GM19468 (cell line): Measurements from ENCODE around the gene CACFD1.

Experiments used
- ATAC-seq: cut with Tn5 transposase; IDR thresholded peaks from one replicate; pipeline ENCODE4 v1.9.1; 2021; ENCODE audit warnings: mild to moderate bottlenecking, moderate library complexity, moderate number of reproducible peaks; ENCODE audit not compliant: unreplicated experiment; ENCODE audit errors: extremely low read depth

The CACFD1 gene

DNA sequence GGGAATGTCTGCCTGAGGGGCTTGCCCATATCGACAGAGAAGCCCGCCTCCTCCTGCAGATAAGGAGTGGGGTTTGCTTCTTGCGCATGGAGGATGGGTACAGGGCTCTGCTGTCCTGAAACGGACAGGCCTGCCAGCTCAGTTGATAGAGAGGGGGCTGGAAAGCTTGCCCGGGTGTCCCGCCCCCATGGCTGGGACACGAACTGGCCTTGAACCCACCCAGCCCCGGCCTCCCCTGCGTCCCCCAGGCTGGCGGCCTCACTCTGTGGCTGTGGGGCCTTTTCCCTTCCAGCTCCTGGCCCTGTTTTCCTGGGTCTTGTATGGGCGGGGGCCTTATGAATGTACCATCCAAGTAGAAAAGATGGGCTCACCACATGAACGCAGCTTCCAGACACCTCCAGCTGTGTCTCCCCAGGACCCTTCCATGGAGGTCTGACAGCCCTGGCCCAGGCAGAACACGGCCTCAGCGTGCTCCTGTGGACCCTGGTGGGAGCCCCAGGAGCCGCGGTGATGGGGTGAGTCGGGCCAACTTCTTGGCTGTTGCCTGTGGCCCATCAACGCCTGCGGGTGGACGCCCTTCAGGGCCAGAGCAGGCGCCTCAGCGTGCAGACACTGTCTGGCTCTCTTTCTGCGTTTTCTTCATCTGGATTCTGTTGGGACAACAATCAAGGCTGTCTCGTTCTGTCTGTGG, 35.0 kb downstream of the CACFD1 start:
- ATAC-seq: no peak

DNA sequence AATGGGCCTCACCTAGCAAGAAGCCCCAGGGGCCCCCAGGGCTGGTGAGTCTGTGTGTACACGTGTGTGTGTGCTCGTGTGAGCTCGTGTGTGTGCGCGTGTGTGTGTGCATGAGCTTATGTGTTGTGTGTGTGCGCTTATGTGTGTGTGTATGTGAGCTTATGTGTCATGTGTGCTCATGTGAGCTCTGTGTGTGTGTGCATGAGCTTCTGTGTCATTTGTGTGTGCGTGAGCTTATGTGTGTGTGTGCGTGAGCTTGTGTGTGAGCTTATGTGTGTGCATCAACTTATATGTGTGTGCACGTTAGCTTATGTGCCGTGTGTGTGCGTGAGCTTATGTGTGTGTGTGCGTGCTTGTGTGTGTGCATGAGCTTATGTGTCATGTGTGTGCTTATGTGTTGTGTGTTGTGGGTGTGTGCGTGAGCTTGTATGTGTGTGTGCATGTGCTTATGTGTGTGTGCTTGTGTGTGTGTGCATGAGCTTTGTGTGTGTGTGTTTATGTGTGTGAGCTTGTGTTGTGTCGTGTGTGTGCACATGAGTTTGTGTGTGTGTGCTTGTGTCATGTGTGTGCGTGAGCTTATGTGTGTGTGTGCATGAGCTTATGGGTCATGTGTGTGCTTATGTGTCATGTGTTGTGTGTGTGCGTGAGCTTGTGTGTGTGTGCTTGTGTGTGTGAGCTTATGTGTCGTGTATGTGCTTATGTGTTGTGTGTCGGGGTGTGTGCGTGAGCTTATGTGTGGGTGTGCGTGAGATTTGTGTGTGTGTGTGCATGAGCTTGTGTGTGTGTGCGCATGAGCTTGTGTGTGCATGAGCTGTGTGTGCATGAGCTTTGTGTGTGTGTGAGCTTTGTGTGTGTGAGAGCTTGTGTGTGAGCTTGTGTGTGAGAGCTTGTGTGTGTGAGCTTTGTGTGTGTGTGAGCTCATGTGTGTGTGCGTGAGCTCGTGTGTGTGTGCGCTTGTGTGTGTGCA, 35.8 kb downstream of the CACFD1 start:
- ATAC-seq: no peak

- ATAC-seq: no peak
Measured at GRCh38 chr9:133496861-133497842, 37.4 kb downstream of the CACFD1 start.

DNA sequence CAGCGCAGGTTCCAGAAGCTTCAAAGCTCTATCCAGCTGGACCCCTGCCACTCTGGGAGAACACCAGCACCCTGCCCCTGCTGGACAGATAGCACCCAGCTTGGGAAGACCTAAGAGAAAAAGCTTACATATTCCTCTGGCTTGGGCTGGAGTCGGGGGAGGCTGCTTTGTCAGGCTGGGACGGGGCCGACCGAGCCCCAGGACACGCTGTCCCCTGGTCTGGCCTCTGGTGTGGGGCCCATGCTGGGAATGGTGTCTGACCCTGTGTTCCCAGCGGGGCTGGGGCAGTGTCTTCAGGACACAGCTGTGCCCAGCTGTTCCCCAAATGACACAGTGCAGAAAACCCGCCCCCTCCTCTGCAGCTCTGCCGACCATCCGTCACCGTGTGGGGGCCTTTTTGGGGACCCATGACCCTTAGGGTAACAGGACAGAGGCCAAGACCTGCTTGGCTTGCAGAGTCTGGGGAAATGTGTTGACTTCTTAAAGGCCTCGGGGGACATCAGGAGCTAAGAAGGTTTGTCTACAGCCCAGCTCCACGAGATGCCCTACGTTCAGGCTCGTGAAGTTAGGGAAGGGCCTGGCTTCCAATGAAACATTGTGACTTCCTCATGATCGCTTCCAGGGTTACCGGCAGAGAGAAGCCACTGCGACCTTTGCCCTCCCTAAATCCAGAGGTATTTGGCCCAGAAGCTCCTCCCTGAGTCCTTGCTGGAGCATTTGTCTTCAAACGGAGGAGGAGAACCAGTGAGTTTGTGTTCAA, 39.5 kb downstream of the CACFD1 start:
- no peak for ATAC-seq

GRCh38 chr9:133499892-133500270, 40.1 kb downstream of the CACFD1 start:
- no peak for ATAC-seq

DNA sequence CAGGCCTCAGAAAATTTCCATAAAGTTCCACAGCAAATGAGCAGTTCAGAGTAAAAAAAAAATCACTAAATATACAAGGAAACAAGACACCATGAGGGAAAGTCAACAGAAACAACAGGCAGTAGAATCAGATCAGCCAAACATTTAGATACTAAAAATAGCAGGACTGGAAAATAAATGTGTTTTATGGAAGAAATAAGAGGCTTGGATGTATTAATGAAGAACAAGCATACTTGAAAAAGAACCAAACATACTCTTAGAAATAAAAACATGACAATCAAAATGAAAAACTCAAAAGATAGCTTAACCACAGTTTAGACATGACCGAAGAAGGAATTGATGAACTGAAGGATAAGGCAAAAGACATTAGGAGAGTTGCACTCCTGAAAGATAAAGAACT, 42.3 kb downstream of the CACFD1 start:
- no peak for ATAC-seq

- no peak for ATAC-seq
Measured at GRCh38 chr9:133505186-133505830, 45.5 kb downstream of the CACFD1 start.

- no peak for ATAC-seq
Measured at GRCh38 chr9:133505901-133506652, 46.3 kb downstream of the CACFD1 start.

DNA sequence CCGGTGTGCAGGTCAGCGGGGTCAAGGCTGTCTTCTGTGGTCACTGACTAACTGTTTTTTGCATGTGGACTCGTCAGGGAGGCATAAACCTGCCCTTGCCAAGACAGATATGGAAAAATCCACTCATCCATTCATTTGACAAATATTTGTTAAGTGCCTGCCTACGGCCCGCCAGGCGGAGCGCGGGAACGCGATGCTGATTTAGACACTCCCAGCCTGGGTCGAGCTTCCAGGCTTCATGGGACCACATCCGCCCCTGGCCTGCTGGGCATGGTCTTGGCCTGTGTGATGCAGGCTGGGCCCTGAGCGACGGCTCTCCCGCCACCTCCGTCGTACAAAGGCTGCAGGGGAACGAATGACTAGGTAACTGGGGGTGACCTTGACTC, 46.9 kb downstream of the CACFD1 start:
- ATAC-seq: no peak

DNA sequence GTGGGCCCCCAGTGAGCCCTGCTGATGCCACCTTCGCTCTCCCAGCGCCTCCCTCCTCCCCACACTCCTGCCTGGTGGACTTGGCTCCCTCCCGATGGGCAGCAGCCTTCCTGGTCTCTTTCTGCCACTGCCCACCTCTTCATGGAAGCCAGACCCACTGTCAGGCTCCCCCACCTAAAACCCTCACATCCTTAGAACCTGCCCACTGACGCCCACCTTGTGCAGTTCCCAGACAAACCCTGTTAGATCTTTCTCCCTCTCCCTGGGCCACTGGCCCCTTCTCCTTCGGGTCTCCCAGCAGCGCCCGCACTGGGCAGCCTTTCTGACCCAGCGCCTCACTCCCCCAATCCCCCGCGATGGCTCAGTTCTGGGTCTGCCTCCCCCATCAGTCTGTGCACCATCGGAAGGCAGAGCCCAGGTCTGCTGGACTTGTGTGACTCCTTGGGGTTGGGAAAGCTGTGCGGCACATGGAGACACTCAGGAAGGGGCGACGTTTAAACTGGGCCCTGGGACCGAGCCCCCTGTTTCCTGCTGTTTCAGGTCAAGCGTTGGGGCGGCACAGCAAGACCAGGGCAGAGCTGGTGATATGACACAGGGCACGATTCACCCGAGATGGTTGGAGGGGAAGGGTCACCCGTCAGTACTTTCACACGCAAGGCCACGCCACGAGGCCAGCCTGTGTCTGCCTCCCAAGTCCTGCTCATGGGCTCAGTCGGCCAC, 47.6 kb downstream of the CACFD1 start:
- no peak for ATAC-seq

DNA sequence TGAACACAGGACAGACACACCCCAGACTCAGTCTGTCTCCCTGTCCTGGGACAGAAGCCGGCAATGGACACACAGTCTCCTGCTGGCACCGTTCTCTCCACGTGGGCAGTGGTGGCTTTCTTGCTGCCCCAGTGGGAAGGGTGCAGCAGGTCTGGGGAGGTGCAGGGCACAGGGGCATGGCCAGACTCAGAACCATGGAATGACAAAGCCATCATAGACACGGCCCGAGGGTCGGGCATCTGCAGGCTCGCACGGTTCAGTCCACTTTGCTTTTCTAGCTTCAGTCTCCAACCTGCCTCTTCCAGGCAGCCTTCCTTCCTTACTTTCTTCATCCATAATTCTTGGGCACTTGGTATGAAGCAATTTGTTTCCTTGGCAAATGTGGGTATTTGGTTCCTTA, 48.3 kb downstream of the CACFD1 start:
- no peak for ATAC-seq

DNA sequence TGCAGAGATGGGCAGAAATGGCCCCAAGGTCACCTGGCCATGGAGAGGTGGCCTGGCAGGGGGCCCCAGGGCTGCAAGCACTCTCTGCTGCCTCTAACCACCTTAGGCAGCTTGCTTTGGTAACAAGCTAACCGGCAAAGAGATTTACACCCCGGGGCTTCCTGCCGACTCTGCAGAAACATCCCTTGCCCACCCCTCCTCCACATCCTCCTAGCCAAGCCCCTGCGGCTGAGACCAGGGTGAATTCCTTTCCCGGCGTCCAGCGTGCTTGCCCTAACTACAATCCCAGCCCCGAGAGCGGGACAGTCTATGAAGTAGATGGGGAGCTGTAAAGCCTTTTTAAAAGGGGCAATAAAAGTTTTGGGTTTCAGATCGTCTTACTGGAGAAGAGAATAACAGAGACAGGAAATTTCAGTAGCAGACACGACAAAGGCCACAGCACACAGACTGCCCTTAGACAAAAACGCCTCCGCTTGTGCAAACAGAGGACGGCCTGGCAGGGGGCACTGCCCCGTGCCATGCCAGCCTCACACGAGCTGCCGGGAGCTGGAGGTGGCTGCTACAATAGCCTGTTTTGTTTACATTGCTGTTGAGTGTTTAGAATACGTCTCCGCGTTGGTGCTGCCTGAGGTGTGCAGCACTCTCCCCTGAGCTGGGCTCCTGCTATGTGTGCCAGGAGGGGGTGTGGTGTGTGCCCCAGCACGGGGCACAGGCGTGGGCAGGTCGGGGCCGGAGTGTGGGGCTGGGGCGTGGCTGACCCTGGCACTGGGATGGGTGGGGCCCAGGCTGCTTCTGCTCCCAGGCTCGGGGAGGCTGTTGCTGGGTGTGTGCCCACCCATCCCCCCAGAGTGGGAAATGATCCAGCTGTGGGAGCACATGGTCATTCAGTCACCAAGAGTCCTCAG, 49.7 kb downstream of the CACFD1 start:
- no peak for ATAC-seq

GRCh38 chr9:133510926-133511505, 51.2 kb downstream of the CACFD1 start:
- ATAC-seq: no peak

DNA sequence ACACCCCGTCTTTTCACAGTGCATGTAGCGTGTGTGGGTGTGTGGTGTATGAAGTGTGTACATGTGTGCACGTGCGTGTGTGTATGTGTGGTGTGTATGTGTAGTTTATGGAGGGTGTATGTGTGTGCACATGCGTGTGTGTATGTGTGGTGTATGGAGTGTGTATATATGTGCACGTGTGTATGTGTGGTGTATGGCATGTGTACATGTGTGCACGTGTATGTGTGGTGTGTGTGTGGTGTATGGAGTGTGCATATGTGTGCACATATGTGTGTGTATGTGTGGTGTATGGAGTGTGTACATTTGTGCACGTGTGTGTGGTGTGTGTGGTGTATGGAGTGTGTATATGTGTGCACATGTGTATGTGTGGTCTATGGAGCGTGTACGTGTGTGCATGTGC, 51.8 kb downstream of the CACFD1 start:
- no peak for ATAC-seq

DNA sequence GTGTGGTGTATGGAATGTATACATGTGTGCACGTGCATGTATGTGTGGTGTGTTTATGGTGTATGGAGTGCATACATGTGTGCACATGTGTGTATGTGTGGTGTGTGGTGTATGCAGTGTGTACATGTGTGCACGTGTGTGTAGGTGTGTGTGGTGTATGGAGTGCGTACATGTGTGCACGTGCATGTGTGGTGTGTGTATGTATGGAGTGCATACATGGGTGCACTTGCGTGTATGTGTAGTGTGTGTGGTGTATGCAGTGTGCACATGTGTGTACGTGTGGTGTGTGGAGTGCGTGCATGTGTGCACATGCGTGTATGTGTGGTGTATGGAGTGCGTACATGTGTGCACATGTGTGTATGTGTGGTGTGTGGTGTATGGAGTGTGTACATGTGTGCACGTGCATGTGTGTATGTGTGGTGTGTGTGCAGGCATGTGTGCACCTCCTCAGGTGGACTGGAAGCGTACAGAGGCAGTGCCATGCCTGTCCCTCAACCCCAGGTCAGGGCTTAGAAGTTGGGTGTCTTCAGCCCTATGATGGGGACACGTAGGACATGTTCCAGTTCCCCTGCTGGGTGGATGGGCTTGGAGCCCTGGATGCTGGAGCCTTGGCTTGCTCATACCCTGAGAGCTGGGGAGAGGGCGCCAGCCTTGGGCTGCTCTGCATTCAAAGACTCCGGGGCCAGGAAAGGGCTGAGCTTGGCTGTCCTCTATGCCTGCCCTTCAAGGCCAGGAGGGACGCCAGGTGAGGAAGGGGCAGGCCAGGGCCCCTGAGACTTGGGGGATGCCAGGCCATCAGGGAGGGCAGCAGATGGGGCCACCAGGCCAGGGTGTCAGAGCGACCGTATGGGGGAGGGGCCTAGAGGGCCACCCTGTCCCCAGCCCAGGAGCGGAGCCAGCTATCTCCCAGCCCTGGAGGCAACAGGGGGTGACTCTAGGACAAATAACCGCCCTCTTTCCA, 52.8 kb downstream of the CACFD1 start:
- ATAC-seq: no peak
